SHP77 (cell line): ENCODE data around the gene COX19.
"Not testable (repeated sequence)": the region's sequence is repeated elsewhere in the genome, so short reads cannot be mapped to it uniquely, and the experiment has no call there.

Experiments
- DNase-seq, 2 experiments: peaks; one replicate each; lab custom pipeline; 2025; lab: John Stamatoyannopoulos, UW

The COX19 gene

GRCh38 chr7:1010226-1010625 lies 34.9 kb upstream of the COX19 start:
- DNase-seq: no peak

- no peak for DNase-seq
Observed at GRCh38 chr7:1009747-1010146, 34.4 kb upstream of the COX19 start.

DNA sequence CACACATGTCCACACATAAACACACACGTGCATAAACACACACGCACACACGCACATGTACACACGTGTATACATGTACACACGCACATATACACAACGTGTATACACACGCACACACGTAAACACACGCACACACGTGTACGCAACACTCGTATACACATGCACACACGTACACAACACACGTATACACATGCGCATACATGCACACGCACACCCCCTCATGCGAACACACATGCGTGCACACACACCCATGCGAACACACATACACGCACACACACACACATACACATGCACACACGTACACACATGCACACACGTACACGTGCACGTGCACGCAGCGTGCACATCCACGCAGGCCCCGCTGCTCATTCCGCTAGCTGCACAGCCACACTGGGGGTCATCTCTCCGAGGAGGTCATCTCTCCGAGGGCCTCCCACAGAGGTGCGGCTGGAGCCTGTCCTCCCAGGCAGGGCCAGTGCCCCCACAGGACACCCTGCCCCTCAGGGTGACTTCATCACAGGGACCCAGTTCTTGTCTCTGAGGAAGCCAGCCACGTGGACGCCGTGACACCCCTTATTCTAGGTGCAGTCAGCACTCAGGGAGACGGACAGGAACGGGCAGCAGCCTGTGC lies 33.5 kb upstream of the COX19 start:
- no peak for DNase-seq

GRCh38 chr7:1007901-1008300 lies 32.6 kb upstream of the COX19 start:
- no peak for DNase-seq

- no peak for DNase-seq
Observed at GRCh38 chr7:1005303-1005702, 30.0 kb upstream of the COX19 start.

GRCh38 chr7:1004018-1004852 lies 28.9 kb upstream of the COX19 start:
- no peak for DNase-seq

DNA sequence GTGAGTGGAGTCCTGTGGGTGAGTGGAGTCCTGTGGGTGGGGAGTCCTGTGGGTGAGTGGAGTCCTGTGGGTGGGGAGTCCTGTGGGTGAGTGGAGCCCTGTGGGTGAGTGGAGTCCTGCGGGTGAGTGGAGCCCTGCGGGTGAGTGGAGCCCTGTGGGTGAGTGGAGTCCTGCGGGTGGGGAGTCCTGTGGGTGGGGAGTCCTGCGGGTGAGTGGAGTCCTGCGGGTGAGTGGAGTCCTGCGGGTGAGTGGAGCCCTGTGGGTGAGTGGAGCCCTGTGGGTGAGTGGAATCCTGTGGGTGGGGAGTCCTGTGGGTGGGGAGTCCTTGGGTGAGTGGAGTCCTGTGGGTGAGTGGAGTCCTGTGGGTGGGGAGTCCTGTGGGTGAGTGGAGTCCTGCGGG lies 27.1 kb upstream of the COX19 start:
- not testable (repeated sequence) for DNase-seq

GRCh38 chr7:1002026-1002425 lies 26.7 kb upstream of the COX19 start:
- DNase-seq: not testable (repeated sequence)

- not testable (repeated sequence) for DNase-seq
Observed at GRCh38 chr7:1001069-1001770, 25.9 kb upstream of the COX19 start.

- no peak for DNase-seq
Observed at GRCh38 chr7:999941-1000935, 24.9 kb upstream of the COX19 start.

- DNase-seq: no peak
Observed at GRCh38 chr7:999149-999879, 24.0 kb upstream of the COX19 start.

GRCh38 chr7:997404-998395 lies 22.4 kb upstream of the COX19 start:
- no peak for DNase-seq

- no peak for DNase-seq
Observed at GRCh38 chr7:996079-996872, 20.9 kb upstream of the COX19 start.

DNA sequence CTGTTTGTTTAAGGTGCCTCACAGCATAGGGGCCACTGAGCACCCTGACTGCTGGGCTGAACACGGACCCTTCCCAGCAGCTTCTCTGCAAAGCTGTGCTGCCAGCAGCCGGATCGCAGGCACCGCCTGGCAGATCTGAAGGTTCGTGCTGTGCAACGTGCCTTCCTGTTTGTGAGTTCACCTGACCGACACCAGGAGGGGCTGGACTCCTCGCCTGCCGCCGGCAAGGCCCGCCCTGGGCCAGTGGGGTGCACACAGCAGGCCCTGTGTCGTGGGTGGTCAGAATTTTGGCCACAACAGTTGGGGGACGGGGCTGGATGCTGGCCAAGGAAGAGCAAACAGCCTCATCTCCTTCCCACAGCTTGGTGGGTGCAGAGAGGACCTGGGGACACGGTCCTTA lies 20.2 kb upstream of the COX19 start:
- no peak for DNase-seq

- no peak for DNase-seq
Observed at GRCh38 chr7:994592-995308, 19.4 kb upstream of the COX19 start.

- DNase-seq: peak; percentile 98 to 99
Observed at GRCh38 chr7:992709-993607, 17.6 kb upstream of the COX19 start.
